ENCODE results near the gene BMP4. TPM values are rescaled to one million over a fixed set of nuclear protein-coding genes. Genes with fewer than 3 reads are reported as not detected.

BMP4 gene
- total RNA-seq, 1 experiment from 2014 or later: 0.87 TPM

GRCh38 chr14:53946404-53947093, 10.1 kb downstream of the BMP4 start:
- no peak overlapping the region for H3K27ac ChIP-seq (ENCODE audit: low read length)
- no TSS peak for BruUV-seq (replicated peaks)
- CTCF ChIA-PET: no interaction called here
- no peak overlapping the region for H3K4me3 ChIP-seq (ENCODE audit: low read depth in 2 of 2, low read length in 2 of 2)
- peaks cover 4% of the 10 kb centered on the region for H3K27me3 ChIP-seq (ENCODE audit: control insufficient read depth, insufficient read depth, low read length)
- intact Hi-C loops (cut with micrococcal nuclease; ENCODE audit: unreplicated experiment) (no loop called here), in situ Hi-C loops (cut with HindIII; ENCODE audit: low pct_unique_long_range_greater_than_20kb, low sequenced_read_pairs) (no loop called here)
- DNase-seq (ENCODE audit: low read depth, low spot score): no peak
- no peaks in the 10 kb centered on the region for H3K36me3 ChIP-seq (ENCODE audit: control insufficient read depth, insufficient read depth, low read length)
- no peaks in the 10 kb centered on the region for H3K9me3 ChIP-seq (ENCODE audit: control insufficient read depth, insufficient read depth, low read depth, low read length)
- POLR2A ChIA-PET: interaction anchor here (0.6 kb wide), 1 partner anchor 193 kb away, joined by 11 read pairs; no protein-coding TSS in a partner anchor
- no peaks in the 10 kb centered on the region for H3K4me1 ChIP-seq (ENCODE audit: control insufficient read depth, insufficient read depth, low read length)
- no peak for TF ChIP-seq CTCF (IDR thresholded peaks at IDR 0.05)
- TF ChIP-seq POLR2AphosphoS5 (IDR thresholded peaks at IDR 0.05; ENCODE audit: low read depth, low read length): no peak
- no peak for TF ChIP-seq SIN3A (IDR thresholded peaks at IDR 0.05; ENCODE audit: borderline replicate concordance, insufficient read depth, low read depth, low read length)
- TF ChIP-seq REST (IDR thresholded peaks at IDR 0.05; ENCODE audit: insufficient read depth in 1 of 2, low read depth in 2 of 2, low read length in 1 of 2): no peak
- no peak for TF ChIP-seq TCF7L2 (IDR thresholded peaks at IDR 0.05; ENCODE audit: low read depth, low read length)
- no peak for ATAC-seq

GRCh38 chr14:53946071-53946403, 10.6 kb downstream of the BMP4 start:
- POLR2A ChIA-PET: no interaction called here
- Histone ChIP-seq H3K27me3 (ENCODE audit: control insufficient read depth, insufficient read depth, low read length) (peaks cover 4% of the 10 kb centered on the region), H3K4me1 (ENCODE audit: control insufficient read depth, insufficient read depth, low read length) (no peaks in the 10 kb centered on the region), H3K36me3 (ENCODE audit: control insufficient read depth, insufficient read depth, low read length) (no peaks in the 10 kb centered on the region), H3K4me3 (ENCODE audit: low read depth in 2 of 2, low read length in 2 of 2) (no peak overlapping the region), H3K9me3 (ENCODE audit: control insufficient read depth, insufficient read depth, low read depth, low read length) (no peaks in the 10 kb centered on the region), H3K27ac (ENCODE audit: low read length) (no peak overlapping the region)
- DNase-seq (ENCODE audit: low read depth, low spot score) (no peak), ATAC-seq (no peak)
- BruUV-seq (replicated peaks): no TSS peak
- intact Hi-C loops (cut with micrococcal nuclease; ENCODE audit: unreplicated experiment): no loop called here
- TF ChIP-seq TCF7L2 (IDR thresholded peaks at IDR 0.05; ENCODE audit: low read depth, low read length): no peak
- no peak for TF ChIP-seq POLR2AphosphoS5 (IDR thresholded peaks at IDR 0.05; ENCODE audit: low read depth, low read length)
- no peak for TF ChIP-seq REST (IDR thresholded peaks at IDR 0.05; ENCODE audit: insufficient read depth in 1 of 2, low read depth in 2 of 2, low read length in 1 of 2)
- in situ Hi-C loops (cut with HindIII; ENCODE audit: low pct_unique_long_range_greater_than_20kb, low sequenced_read_pairs): no loop called here
- CTCF ChIA-PET: no interaction called here
